Erythroblast (primary cell): ENCODE measurements around the gene ADM2.

Experiments
- GATA1 ChIP-seq: IDR thresholded peaks from 2 replicates; pipeline ENCODE4 v1.6.1; 2011; ENCODE audit warnings: low read depth, mild to moderate bottlenecking, control low read depth, low read length, moderate library complexity
- POLR2A ChIP-seq: IDR thresholded peaks from 2 replicates; pipeline ENCODE4 v1.6.1; 2011; ENCODE audit warnings: mild to moderate bottlenecking, low read length

GRCh38 chr22:50528682-50529415 is 47.5 kb downstream of the ADM2 start:
- TF ChIP-seq GATA1 (no peak), POLR2A (no peak)
